HT1080 (cell line): ENCODE results near the gene CPVL. TPM values are rescaled to one million over a fixed set of nuclear protein-coding genes. Genes with fewer than 3 reads are reported as not detected.
A peak's percentile ranks its signal among the peaks of the same experiment; 100 is the strongest.

Experiments
- DNase-seq: peaks from one replicate; pipeline ENCODE4 v3.0.0-alpha.2; 2015; ENCODE audit warnings: low read depth
- polyA plus RNA-seq, 2 experiments: library from polyadenylated mRNA; depleted of rRNA; stranded (reverse); fragments of >200 nt; gene quantifications; 2 replicates each; pipeline ENCODE4 v1.2.3, GENCODE V29; 2015
- total RNA-seq: library from RNA; depleted of rRNA; stranded (reverse); fragments of >200 nt; shearing (Covaris generic); gene quantifications from 2 replicates; pipeline ENCODE4 v1.2.3, GENCODE V29; 2014; rRNA removed

CPVL gene
- total RNA-seq = 0.50 and 0.90 TPM in 2 replicates
- polyA plus RNA-seq (2015; cell fraction: cytosol; rRNA removed) = 0.19 TPM in 1 of 2 replicates, not detected in the other
- not detected in 2 replicates for polyA plus RNA-seq (2015; cell fraction: nucleus; rRNA removed)

GRCh38 chr7:29146057-29146706, at the start of gene CPVL:
Gene CPVL, minus strand, starts transcription at chr7:29146537. Its CDS starts 25,476 bp downstream, at chr7:29121061.
- no peak for DNase-seq

- no peak for DNase-seq
Observed at GRCh38 chr7:29194594-29195427, 48.5 kb upstream of the CPVL start, which contains the start of gene CHN2. Gene CHN2, plus strand, starts transcription at chr7:29194775.

GRCh38 chr7:29194206-29194593, 47.9 kb upstream of the CPVL start:
- no peak for DNase-seq

DNA sequence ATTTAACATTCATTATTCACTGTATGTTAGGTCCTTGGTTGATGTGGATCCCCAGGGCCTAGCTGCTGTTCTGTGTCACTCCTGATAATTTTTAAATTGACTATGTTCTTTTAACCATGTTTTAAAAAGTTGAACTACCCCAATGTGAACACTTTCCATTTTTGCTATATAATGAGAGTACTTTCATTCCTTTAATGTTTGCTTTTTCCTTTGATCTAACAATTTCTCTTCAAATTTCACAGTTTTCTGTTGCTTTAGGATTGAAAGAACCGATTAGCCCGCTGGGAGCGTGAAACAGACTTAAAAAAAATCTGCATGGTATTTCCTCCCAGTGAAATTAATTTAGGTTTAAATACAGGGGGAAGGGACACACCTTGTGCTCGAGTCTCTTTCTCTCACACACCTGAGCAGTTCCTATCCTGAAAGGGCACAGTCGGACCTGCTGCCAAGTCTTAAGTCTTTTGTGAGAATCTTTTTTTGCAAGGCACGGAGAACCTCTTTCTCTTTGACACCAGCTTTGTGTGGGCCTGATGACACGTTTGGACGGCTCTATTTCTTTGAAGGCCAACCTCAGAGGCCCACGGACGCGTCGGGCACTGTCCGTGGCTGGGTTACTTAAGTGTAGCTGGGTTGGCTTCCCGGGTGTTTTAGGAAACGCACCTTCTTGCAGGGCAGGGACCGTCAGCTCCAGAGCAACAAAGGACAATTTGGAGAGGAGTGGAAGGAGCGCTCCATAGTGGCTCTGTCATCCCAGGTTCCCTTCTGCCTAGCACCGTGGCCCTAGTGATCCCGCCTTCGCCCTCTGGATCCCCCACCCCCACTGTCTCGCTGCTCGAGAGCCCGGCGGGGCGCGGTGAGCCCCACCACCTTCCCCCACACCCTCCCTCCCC, 47.2 kb upstream of the CPVL start:
- DNase-seq = no peak

- no peak for DNase-seq
Observed at GRCh38 chr7:29192811-29193210, 46.5 kb upstream of the CPVL start.

DNA sequence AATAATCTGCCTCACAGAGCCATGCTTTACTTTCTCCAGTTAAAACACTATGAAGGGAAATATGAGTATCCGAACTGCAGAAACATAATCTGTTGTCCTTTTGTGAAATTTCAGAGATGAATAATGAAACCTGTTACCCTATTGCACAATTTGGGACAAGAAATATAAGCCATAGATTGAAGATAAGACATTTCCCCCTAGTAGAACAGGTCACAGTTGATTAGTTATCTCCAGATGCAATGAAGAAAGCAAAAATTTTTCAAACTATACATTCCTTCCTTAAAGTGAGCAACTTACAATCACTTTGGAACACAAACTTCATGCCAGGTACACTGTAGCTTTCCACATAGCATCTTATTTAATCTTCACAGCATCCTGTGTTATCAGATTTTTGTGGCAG, 46.0 kb upstream of the CPVL start:
- DNase-seq = no peak

DNA sequence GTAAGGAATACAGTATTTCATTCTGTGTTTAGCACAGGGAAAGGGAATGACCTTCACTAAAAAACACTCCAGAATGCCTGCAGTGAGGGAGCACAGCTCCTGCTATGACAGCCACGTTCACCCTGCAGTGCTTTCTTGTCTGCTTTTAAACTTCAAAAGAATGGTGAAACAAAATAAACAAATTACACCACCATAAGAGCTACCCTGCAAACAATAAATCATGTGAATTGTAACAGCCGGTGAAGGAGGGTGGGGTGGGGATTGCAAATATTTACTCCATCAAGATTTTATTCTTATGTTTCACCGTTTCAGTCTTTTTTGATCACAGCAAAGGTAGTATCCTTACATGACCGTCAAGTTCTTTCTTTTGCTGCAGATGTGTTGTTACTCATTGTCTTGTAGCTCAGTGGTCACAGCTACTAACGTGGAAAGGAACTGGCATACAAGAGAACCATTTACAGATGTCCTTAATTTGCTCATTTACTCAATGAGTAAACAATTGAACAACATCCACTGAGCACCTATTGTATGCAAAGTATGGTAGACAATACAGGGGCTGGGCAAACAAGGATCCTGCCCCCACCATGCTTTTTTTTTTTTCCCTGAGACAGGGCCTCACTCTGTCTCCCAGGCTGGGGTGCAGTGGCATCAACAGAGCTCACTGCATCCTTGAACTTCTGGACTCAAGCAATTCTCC, 44.2 kb upstream of the CPVL start:
- DNase-seq = no peak

DNA sequence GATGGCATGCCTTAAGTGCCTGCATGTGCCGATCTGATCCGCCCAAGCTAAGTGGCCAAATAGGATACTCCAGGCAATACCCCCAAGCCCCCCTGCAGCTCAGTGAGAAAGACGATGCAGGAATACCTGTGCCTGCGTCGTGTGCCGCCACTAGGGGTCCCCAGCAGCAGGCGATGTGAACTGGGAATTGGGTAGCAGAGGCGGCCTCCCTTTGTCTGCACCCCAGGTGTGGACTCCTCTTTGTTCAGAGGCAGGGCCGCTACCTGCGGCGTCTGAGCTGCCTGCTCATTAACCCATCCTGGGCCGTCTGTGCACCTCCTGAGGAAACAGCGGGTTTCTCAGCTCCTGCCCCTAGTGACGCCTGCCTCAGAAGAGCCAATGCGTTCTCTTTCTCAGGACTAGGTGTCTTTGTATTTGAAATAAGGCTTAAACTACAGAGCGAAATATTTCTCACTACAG, 43.4 kb upstream of the CPVL start:
- DNase-seq = peak; percentile 5

DNA sequence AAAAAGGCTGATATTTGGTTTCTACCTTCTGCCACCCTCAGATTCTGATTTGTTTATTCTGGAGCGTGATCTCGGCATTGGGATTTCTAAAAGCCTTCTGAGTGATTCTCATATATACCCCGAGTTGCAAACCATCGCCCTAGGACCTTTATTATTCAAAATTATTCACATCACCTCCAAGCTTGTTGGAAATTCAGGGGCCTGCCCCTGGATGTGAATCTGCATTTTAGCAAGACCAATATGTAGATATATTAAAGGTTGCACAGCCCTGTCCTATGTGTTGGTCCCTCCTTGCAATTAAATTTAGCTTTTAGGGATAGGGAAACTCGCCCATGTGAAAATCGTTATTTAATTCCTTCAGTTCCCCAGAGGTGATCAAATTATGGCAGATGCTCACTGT, 39.3 kb upstream of the CPVL start:
- no peak for DNase-seq

DNA sequence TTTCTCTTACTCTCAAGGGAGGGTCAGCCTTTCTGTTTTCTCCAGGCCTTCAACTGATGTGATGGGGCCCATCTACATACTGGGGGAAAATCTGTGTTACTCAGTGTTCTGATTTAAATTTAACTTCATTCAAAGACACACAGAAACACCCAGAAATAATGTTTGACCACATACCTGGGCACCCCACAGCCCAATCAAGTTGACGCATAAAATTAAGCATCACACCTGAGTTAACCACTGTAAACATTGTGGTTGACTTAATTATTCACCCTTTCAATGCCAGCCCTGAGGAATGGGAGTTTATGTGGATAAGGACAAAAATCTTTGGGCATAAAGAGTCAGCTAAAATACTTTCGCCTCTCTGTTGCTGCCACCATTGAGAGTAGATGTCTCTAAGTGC, 38.3 kb upstream of the CPVL start:
- DNase-seq = no peak

- no peak for DNase-seq
Observed at GRCh38 chr7:29179115-29179514, 32.8 kb upstream of the CPVL start.

DNA sequence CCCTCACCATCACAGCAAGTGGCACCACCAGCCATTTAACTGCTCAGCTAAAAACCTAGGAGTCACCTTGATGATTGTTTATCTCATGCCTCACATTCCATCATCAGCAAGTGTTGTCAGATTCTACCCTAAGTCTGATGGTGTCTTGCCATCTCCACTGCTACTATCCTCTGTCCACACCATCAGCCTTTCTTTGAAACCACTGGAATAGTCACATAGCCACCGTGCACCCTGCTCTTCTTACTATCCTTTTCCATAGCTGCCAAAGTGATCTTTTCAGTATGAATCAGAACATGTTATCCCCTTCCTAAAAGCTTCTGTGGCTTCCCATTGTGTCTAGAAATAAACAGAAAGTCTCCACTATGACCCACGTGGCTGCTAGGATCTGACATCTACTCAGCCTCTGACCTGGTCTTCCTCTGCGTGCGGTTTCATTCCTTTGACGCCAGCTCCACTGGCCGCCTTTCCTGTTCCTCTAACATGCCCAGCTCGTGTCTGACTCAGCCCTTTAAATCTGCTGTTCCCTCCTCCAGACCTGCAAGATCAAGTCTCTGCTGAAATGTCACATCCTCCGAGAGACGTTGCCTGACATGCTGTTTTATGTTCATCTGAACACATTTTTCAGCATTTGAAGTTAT, 31.7 kb upstream of the CPVL start:
- peak; percentile 79 for DNase-seq

- no peak for DNase-seq
Observed at GRCh38 chr7:29173458-29173857, 27.1 kb upstream of the CPVL start.

GRCh38 chr7:29170781-29171180, 24.4 kb upstream of the CPVL start:
- no peak for DNase-seq

- DNase-seq = no peak
Observed at GRCh38 chr7:29167721-29168120, 21.4 kb upstream of the CPVL start.

DNA sequence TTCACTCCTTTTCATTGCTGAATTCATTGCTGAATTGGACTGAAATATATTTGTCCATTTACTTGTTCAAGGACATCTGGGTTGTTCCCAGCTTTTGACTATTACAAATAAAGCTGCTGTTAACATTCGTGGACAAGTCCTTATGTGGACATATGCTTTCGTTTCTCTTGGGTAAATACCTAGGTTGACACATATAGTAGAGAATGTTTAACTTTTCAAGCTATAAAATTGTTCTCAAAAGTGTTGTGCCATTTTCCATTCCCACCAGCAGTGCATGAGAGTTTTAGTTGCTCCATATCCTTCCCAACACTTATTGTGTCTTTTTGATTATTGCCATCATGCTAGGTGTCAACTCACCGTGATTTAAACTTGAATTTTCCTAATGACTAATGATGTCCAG, 17.5 kb upstream of the CPVL start:
- DNase-seq = no peak

DNA sequence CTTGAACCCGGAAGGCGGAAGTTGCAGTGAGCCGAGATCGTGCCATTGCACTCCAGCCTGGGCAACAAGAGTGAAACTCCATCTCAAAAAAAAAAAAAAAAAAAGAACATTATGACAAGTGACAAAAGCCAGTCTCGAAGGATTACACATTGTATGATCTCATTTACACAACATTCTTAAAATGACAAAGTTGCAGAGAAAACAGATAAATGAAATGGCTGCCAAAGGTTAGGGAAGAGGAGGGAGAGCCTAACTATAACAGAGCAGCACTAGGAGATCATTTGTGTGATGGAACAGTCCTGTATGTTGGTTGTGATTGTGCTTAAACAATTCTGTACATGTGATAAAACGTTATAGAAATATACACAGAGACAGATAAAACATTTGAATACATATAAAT, 16.2 kb upstream of the CPVL start:
- DNase-seq = no peak

- DNase-seq = no peak
Observed at GRCh38 chr7:29161231-29161630, 14.9 kb upstream of the CPVL start.

- no peak for DNase-seq
Observed at GRCh38 chr7:29160080-29160479, 13.7 kb upstream of the CPVL start.

GRCh38 chr7:29158795-29159423, 12.6 kb upstream of the CPVL start:
- no peak for DNase-seq
